Measurements from ENCODE around the gene GIPR. TPM values are rescaled to one million over a fixed set of nuclear protein-coding genes. Genes with fewer than 3 reads are reported as not detected.

The GIPR gene
- total and polyA plus RNA-seq, 2 of the 13 experiments (the other 11 are each of a cell fraction or from before 2014, with no cell fraction given), result 0.15 to 1.2 TPM

DNA sequence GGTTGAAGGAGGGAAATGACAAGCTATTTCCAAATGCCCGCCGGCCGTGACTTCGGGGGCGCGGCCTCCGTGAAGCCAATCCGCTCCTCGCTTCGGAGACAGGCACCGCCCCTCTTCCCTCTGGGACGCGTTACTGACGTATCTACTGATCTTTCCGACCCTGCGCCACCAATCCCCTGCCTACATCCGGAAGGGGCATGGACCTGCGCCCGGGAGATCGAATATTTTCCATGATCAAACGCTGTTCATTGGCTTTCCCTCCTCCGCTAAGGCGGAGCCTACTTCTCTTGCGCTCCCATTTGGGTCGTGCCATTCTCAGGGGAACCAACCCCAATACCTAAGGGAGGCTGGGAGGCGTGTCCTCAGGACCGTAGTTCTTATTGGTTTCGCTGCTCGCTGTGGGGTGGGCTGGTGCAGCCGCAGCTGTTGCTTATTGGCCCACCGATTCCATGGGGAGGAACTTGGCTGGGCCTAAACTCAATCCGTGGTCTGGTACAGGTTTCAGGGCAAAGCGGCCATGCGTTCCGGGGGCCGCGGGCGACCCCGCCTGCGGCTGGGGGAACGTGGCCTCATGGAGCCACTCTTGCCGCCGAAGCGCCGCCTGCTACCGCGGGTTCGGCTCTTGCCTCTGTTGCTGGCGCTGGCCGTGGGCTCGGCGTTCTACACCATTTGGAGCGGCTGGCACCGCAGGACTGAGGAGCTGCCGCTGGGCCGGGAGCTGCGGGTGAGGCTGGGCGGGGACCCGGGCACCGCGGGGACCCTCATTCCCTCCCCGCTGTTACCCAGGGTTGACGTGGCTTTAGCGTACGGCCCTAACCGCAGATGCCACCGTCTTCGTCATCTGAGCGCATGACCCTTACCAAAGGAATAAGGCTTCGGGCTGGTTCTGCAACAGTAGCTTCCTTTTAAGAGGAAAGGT, 24.4 kb downstream of the GIPR start, which contains the start of gene QPCTL:
TSS of gene QPCTL (plus strand) at position 480 of the 919 bp plus-strand sequence. CDS start at position 518, 38 bp downstream.
- in situ Hi-C loops (cut with HindIII; ENCODE audit: extremely low pct_ligation_motif_present, low pct_unique_long_range_greater_than_20kb), result no loop called here
- peak; percentile 34 for TF ChIP-seq XRCC5 (optimal IDR thresholded peaks at IDR 0.05; ENCODE audit: low read length)
- no peak for TF ChIP-seq ATF5 (CRISPR knock-in tag; IDR thresholded peaks at IDR 0.05; ENCODE audit: low read depth)
- no peak for TF ChIP-seq GLI4 (CRISPR knock-in tag; IDR thresholded peaks at IDR 0.05; ENCODE audit: borderline replicate concordance)
- peak; percentile 80 for TF ChIP-seq ZNF547 (CRISPR knock-in tag; IDR thresholded peaks at IDR 0.05)
- TF ChIP-seq SNAI1 (CRISPR knock-in tag; IDR thresholded peaks at IDR 0.05; ENCODE audit: borderline replicate concordance), result 0 out of 2 replicates have a peak, but pooled peaks have one; percentile 48
- TF ChIP-seq ZNF205 (CRISPR knock-in tag; IDR thresholded peaks at IDR 0.05), result 0 out of 2 replicates have a peak, but pooled peaks have one; percentile 15
- TF ChIP-seq ZMYM2 (CRISPR knock-in tag; IDR thresholded peaks at IDR 0.05), result 0 out of 2 replicates have a peak, but pooled peaks have one; percentile 49
- TF ChIP-seq RFX1 (IDR thresholded peaks at IDR 0.05), result 0 out of 2 replicates have a peak, but pooled peaks have one; percentile 0
- TF ChIP-seq, protein P1, sequence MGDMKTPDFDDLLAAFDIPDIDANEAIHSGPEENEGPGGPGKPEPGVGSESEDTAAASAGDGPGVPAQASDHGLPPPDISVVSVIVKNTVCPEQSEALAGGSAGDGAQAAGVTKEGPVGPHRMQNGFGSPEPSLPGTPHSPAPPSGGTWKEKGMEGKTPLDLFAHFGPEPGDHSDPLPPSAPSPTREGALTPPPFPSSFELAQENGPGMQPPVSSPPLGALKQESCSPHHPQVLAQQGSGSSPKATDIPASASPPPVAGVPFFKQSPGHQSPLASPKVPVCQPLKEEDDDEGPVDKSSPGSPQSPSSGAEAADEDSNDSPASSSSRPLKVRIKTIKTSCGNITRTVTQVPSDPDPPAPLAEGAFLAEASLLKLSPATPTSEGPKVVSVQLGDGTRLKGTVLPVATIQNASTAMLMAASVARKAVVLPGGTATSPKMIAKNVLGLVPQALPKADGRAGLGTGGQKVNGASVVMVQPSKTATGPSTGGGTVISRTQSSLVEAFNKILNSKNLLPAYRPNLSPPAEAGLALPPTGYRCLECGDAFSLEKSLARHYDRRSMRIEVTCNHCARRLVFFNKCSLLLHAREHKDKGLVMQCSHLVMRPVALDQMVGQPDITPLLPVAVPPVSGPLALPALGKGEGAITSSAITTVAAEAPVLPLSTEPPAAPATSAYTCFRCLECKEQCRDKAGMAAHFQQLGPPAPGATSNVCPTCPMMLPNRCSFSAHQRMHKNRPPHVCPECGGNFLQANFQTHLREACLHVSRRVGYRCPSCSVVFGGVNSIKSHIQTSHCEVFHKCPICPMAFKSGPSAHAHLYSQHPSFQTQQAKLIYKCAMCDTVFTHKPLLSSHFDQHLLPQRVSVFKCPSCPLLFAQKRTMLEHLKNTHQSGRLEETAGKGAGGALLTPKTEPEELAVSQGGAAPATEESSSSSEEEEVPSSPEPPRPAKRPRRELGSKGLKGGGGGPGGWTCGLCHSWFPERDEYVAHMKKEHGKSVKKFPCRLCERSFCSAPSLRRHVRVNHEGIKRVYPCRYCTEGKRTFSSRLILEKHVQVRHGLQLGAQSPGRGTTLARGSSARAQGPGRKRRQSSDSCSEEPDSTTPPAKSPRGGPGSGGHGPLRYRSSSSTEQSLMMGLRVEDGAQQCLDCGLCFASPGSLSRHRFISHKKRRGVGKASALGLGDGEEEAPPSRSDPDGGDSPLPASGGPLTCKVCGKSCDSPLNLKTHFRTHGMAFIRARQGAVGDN (CRISPR knock-in tag; IDR thresholded peaks at IDR 0.05), result peak; percentile 61
- no peak for TF ChIP-seq RCOR2 (CRISPR knock-in tag; IDR thresholded peaks at IDR 0.05)
- TF ChIP-seq FOXC1 (CRISPR knock-in tag; IDR thresholded peaks at IDR 0.05; ENCODE audit: borderline replicate concordance), result peak; percentile 22; the same call in 1 of the 2 replicates
- TF ChIP-seq, protein P2, sequence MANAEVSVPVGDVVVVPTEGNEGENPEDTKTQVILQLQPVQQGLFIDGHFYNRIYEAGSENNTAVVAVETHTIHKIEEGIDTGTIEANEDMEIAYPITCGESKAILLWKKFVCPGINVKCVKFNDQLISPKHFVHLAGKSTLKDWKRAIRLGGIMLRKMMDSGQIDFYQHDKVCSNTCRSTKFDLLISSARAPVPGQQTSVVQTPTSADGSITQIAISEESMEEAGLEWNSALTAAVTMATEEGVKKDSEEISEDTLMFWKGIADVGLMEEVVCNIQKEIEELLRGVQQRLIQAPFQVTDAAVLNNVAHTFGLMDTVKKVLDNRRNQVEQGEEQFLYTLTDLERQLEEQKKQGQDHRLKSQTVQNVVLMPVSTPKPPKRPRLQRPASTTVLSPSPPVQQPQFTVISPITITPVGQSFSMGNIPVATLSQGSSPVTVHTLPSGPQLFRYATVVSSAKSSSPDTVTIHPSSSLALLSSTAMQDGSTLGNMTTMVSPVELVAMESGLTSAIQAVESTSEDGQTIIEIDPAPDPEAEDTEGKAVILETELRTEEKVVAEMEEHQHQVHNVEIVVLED (CRISPR knock-in tag; IDR thresholded peaks at IDR 0.05; ENCODE audit: borderline replicate concordance), result peak; percentile 79
- TF ChIP-seq ZNF709 (CRISPR knock-in tag; IDR thresholded peaks at IDR 0.05), result peak; percentile 74; the same call in 1 of the 2 replicates
- no peak for TF ChIP-seq FIP1L1 (IDR thresholded peaks at IDR 0.05; ENCODE audit: borderline replicate concordance, insufficient read depth, low read depth, low read length)
- no peak for TF ChIP-seq NFE2L2 (IDR thresholded peaks at IDR 0.05; ENCODE audit: low read length)

More for the DNA sequence above, 24.4 kb downstream of the GIPR start, which contains the start of gene QPCTL:
- H3K9me3 ChIP-seq (ENCODE audit: low read length), result no peaks in the 10 kb centered on the region
- DNase-seq (ENCODE audit: low spot score) (peak; percentile 100), FAIRE-seq (peak; percentile 100), ATAC-seq (peak; percentile 96)
- peak within 1 kb of the TSS; percentile 90 for H3K27ac ChIP-seq (ENCODE audit: extremely low read length, insufficient read depth, low read length)
- H4K20me1 ChIP-seq (ENCODE audit: insufficient read depth, low read length), result no peaks in the 10 kb centered on the region; the same call in 1 of the 2 replicates
- peaks cover 8 to 23% of the 10 kb centered on the region in 2 experiments for H3K36me3 ChIP-seq (replicated peaks in 1 of 2; ENCODE audit: control insufficient read depth in 1 of 2, insufficient read depth in 2 of 2, low read length in 2 of 2)
- H2AFZ ChIP-seq (ENCODE audit: low read length), result peak within 1 kb of the TSS; percentile 77
- H3K4me3 ChIP-seq (replicated peaks in 1 of 3; ENCODE audit: insufficient read depth in 1 of 3, low read depth in 2 of 3, low read length in 3 of 3), result peak within 1 kb of the TSS; percentile 92 to 95 (median 94)
- H3K4me1 ChIP-seq (ENCODE audit: insufficient read depth, low read length), result peaks cover 17% of the 10 kb centered on the region
- ChIA-PET CTCF (ENCODE audit: low intra/inter-chr PET ratio, low total read pairs) (interaction anchor here (0.5 to 1.9 kb wide), 2 partner anchors 10 to 102 kb away, joined by 4 to 14 read pairs; no protein-coding TSS in a partner anchor), POLR2A (interaction anchor here (0.6 to 4.0 kb wide), 22 partner anchors 9 to 267 kb away, joined by 3 to 47 read pairs (median 5); partner anchors contain the start of genes FBXO46, GIPR, OPA3 and SIX5)
- peaks cover 21% of the 10 kb centered on the region for H3K79me2 ChIP-seq (ENCODE audit: insufficient read depth, low read length)
- peak within 1 kb of the TSS; percentile 95 for H3K9ac ChIP-seq (ENCODE audit: insufficient read depth, low read depth, low read length)
- peak within 1 kb of the TSS; percentile 91 for H3K4me2 ChIP-seq (ENCODE audit: low read depth, low read length)
- intact Hi-C loops (cut with micrococcal nuclease; ENCODE audit: unreplicated experiment), result loop anchor here (1.0 to 2.0 kb wide), 4 partner anchors 15 to 108 kb away; partner anchors contain the start of genes OPA3 and SIX5
- 2% methylated on average over 36 of the region's 70 CpGs for WGBS (ENCODE audit: low lambda C conversion rate)
- no peaks in the 10 kb centered on the region; a peak in 1 of 5 replicates for H3K27me3 ChIP-seq (ENCODE audit: control insufficient read depth in 1 of 2, insufficient read depth in 2 of 2, low read length in 2 of 2)
- no TSS peak for BruUV-seq (replicated peaks)
